Ovary (tissue), 9 donors: Measurements from ENCODE around the gene ERO1B. TPM values are rescaled to one million over a fixed set of nuclear protein-coding genes. Genes with fewer than 3 reads are reported as not detected.
A peak's percentile ranks its signal among the peaks of the same experiment; 100 is the strongest.

Experiments
- DNase-seq, 5 donors: peaks; one replicate each; pipeline ENCODE4 v3.0.0-alpha.2; 2019 to 2020
- H3K27ac ChIP-seq, 2 donors: fragments of 200-600 bp; one replicate each; pipeline versions ENCODE4 v1.5.1 to v1.8.0; 2019 to 2022
- H3K27me3 ChIP-seq: fragments of 200-600 bp; one replicate; pipeline ENCODE4 v1.8.0; 2022
- H3K36me3 ChIP-seq: fragments of 200-600 bp; sonication (generic); one replicate; pipeline ENCODE4 v1.5.1; 2019
- H3K4me1 ChIP-seq: one replicate; pipeline ENCODE4 v1.8.1; 2013; ENCODE audit warnings: mild to moderate bottlenecking, moderate library complexity; ENCODE audit not compliant: insufficient read depth
- H3K4me3 ChIP-seq: fragments of 200-600 bp; sonication (generic); one replicate; pipeline ENCODE4 v1.5.1; 2017
- H3K9me3 ChIP-seq, 2 donors: fragments of 200-600 bp in 1 of 2; sonication (generic) in 1 of 2; one replicate each; pipeline versions ENCODE4 v1.5.1 to v1.8.1; 2013 to 2019; ENCODE audit warnings: mild to moderate bottlenecking in 1 of 2, moderate library complexity in 1 of 2
- CTCF ChIP-seq, 3 donors: fragments of 450-650 bp in 2 of 3; fragments of 200-600 bp in 1 of 3; IDR thresholded peaks; one replicate each; pipeline versions ENCODE4 v1.5.1 to v1.8.0; 2016 to 2022; ENCODE audit warnings: antibody characterized with exemption in 3 of 3, mild to moderate bottlenecking in 1 of 3
- EP300 ChIP-seq: sonication (generic); formaldehyde crosslinking; IDR thresholded peaks from one replicate; pipeline ENCODE4 v1.6.1; 2017; ENCODE audit warnings: antibody characterized with exemption
- POLR2A ChIP-seq: fragments of 450-650 bp; IDR thresholded peaks from one replicate; pipeline ENCODE4 v1.6.1; 2017; ENCODE audit warnings: antibody characterized with exemption, mild to moderate bottlenecking, moderate library complexity
- WGBS, 3 donors: extraction: QIAGEN DNeasy Blood & Tissue Kit in 1 of 3; methylation state at CpG; one replicate each; pipeline versions ENCODE4 v1.1.5 to v1.1.7; 2013 to 2017; 5-methylcytosine and 5-hydroxymethylcytosine counted together
- intact Hi-C, 4 donors: fragments of 100-400 bp; cut with DNase I; formaldehyde crosslinking; loops; one replicate each; pipeline versions ENCODE4 v1.11.0 to v1.15.1; 2022 to 2023
- polyA plus RNA-seq, 2 donors: library from polyadenylated mRNA; stranded (reverse); fragments of 200-250 nt in 1 of 2; fragments of 350-450 nt in 1 of 2; fragmentation: Illumina TruSeq in 1 of 2; extraction: RNeasy Lipid Tissue Mini Kit (QIAGEN cat#74804) in 1 of 2; gene quantifications; one replicate each; pipeline ENCODE4 v1.2.3, GENCODE V29; 2013 to 2014
- total RNA-seq, 7 donors: library from RNA; depleted of rRNA in 2 of 7; stranded (reverse); fragments of >200 nt in 2 of 7; fragmentation: NEBNext Ultra II Directional in 3 of 7; extraction: Animal tissue kit (Norgen Biotek cat#: 25700) in 3 of 7; gene quantifications; one replicate each; pipeline versions ENCODE4 v1.1.0 to v1.2.4, GENCODE V29; 2016 to 2023
- donor health status: DM: no; HTN: no; CAD: no; lungs with moderate emphysema.
- donor health status: DM: no; HTN: no; CAD: no.
- donor health status: Bipolar disorder and iron deficiency.
- donor health status: DM: yes; HTN: yes; CAD: no.
- donor health status: DM: no; HTN: no; CAD: no.
- donor health status: DM: yes; HTN: yes; CAD: no.

ERO1B gene
- total and polyA plus RNA-seq, 9 donors, result 4.8 to 15.4 (median 5.8) TPM

DNA sequence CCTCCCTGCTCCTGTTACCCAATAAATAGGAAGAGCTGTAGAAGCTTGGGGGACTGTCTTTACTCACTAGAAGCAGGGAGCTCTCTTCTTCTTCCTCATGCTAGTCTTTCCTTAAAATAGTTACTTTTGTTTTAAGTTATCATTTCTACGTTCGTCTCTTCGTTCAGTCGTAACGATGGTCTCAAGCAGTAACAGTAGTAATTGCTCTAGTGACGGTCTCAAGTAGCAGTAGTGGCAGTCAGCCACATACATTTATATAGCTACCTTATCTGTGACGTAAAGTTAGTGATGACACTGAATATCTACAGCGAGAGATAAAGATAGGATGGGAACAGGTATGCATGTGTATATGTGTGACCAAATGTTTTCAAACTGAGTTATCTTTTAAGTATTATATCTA, 15.4 kb upstream of the ERO1B start:
- H3K36me3 ChIP-seq, result no peaks in the 10 kb centered on the region
- H3K27me3 ChIP-seq, result no peaks in the 10 kb centered on the region
- DNase-seq, result no peak
- TF ChIP-seq CTCF (IDR thresholded peaks at IDR 0.05) (no peak), EP300 (no peak), POLR2A (no peak)
- H3K4me1 ChIP-seq, result no peaks in the 10 kb centered on the region
- intact Hi-C loops, result no loop called here
- H3K4me3 ChIP-seq, result no peak overlapping the region
- WGBS, 3 donors, result 70 to 78% (median 71%) methylated on average over 8 of the region's 8 CpGs
- no peaks in the 10 kb centered on the region for H3K9me3 ChIP-seq
- no peak overlapping the region for H3K27ac ChIP-seq

DNA sequence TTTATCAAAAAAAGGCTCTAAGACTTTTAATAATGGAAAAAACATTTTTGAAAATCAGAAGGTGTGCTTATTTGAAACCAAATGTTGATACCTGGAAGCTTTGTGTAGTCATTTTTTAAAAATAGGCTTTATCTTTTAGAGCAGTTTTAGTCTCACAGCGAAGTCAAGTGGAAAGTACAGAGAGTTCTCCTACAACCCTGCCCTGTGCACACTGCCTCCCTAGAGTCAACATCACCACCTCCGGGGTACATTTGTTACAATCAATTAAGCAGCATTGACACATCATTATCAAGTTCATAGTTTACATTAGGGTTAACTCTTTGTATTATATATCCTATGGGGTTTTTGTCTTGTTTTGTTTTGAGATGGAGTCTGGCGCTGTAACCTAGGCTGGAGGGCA, 10.7 kb upstream of the ERO1B start:
- Histone ChIP-seq H3K27ac (no peak overlapping the region), H3K27me3 (no peaks in the 10 kb centered on the region), H3K9me3 (no peaks in the 10 kb centered on the region), H3K4me3 (no peak overlapping the region), H3K36me3 (no peaks in the 10 kb centered on the region), H3K4me1 (no peaks in the 10 kb centered on the region)
- DNase-seq, result no peak
- WGBS, 3 donors, result 75 to 79% (median 78%) methylated on average over 3 of the region's 3 CpGs
- intact Hi-C loops, result no loop called here
- TF ChIP-seq EP300 (no peak), CTCF (IDR thresholded peaks at IDR 0.05) (no peak), POLR2A (no peak)

DNA sequence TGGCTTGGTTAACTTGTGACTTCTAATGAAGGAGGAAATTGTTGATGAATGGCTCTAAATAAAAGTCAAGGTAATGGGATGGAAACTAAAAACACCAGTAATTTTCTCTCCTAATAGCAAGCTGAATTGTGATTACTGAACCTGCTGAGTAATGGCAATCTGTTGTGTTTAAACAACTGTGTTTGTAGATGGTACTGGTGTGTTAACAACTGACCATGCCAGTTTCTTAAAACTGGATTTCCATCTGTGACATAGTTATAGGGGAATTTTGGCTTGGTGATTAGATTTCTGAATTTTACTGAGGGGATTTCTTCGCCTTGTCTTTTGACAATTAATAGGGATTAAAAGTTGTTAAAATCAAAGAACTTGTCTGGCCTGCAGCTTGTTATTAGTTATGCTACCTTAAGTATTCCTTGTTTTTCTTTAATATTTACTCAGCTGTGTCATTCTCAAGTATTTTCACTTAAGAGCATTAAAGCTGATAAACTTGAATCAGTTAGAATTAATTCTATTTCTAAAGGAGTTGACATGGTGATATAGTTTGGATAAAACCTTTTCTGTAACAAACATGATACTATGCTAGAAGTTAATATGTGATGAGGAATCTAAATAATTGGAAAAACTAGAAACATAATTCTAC, 7.9 kb upstream of the ERO1B start:
- no peak for DNase-seq
- Histone ChIP-seq H3K9me3 (no peaks in the 10 kb centered on the region), H3K4me3 (no peak overlapping the region), H3K27me3 (no peaks in the 10 kb centered on the region), H3K4me1 (no peaks in the 10 kb centered on the region), H3K27ac (no peak overlapping the region), H3K36me3 (no peaks in the 10 kb centered on the region)
- intact Hi-C loops, result loop anchor here in 1 of 4 donors (10.0 kb wide), 1 partner anchor 235 kb away; the partner anchor contains the start of gene LGALS8
- 89 to 96% (median 93%) methylated on average over 1 of the region's 1 CpG for WGBS, 3 donors
- TF ChIP-seq EP300 (no peak), CTCF (IDR thresholded peaks at IDR 0.05) (no peak), POLR2A (no peak)

DNA sequence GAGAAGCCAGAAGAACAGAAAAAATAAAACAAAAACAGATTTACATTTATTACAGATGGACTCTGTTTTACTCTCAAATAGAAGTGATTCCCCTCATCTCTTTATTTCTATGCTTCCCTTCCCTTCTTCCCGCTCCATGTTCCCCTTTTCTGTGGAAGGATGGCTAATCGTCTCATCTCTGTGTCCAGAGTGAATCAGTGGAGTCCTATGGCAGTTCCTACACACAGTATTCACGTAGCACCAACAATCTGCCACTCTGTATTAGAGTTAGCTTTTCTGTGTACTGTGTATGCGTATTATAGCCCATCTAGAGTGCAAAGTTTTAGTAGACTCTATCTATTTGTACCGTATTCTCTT, 6.8 kb upstream of the ERO1B start:
- WGBS, 3 donors, result 62 to 84% (median 67%) methylated on average over 5 of the region's 5 CpGs
- H3K4me1 ChIP-seq, result no peaks in the 10 kb centered on the region
- intact Hi-C loops, result loop anchor here in 1 of 4 donors (10.0 kb wide), 1 partner anchor 236 kb away; the partner anchor contains the start of gene LGALS8
- no peaks in the 10 kb centered on the region for H3K27me3 ChIP-seq
- TF ChIP-seq POLR2A (no peak), CTCF (IDR thresholded peaks at IDR 0.05) (no peak), EP300 (no peak)
- H3K9me3 ChIP-seq, result no peaks in the 10 kb centered on the region
- no peak overlapping the region for H3K27ac ChIP-seq
- H3K36me3 ChIP-seq, result no peaks in the 10 kb centered on the region
- no peak for DNase-seq
- H3K4me3 ChIP-seq, result peak overlapping the region; percentile 3
